HG03565 (cell line): ENCODE results near the gene FBXO41.

ENCODE experiments used
- ATAC-seq: cut with Tn5 transposase; IDR thresholded peaks from one replicate; pipeline ENCODE4 v1.9.1; 2021; ENCODE audit warnings: mild to moderate bottlenecking, moderate library complexity; ENCODE audit not compliant: unreplicated experiment

Gene FBXO41

DNA sequence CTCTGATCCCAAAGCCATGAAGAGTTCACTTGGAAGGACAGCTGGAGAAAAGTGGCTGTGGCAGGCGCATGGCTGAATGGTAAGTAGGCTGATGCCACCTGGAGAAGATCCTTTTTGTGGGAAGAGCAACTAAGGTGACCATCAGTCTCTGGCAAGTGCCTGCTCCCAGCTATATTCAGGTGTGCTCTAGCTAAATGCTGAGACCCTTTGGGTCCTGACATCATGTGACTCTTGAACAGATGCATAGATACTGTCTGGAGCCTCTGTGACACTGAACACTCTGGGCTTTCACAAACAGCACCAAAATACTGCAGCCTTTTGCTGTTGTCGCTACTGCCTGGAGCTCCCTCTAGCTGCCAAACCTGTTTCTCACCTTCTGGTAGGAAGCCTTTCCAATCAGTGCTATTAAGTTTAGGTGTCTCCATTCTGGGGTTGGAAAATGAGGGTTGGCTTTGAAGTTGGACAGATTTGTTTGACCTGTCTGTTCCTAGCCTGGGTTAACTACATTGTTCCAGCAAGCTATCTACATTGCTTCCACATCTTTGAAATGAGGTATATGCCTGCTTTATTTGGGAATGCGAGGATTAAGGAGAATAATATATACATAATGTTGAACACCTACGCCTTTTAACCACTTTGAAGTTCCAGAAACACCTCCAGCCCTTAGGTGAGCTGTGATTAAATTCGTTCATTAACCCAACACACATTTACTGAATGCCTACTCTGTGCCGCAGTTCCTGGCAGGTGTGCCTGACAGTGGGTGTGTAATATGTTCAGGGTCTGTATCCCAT is 6.0 kb upstream of the FBXO41 start:
- ATAC-seq = no peak

GRCh38 chr2:73289304-73289703 is 5.0 kb upstream of the FBXO41 start:
- no peak for ATAC-seq

DNA sequence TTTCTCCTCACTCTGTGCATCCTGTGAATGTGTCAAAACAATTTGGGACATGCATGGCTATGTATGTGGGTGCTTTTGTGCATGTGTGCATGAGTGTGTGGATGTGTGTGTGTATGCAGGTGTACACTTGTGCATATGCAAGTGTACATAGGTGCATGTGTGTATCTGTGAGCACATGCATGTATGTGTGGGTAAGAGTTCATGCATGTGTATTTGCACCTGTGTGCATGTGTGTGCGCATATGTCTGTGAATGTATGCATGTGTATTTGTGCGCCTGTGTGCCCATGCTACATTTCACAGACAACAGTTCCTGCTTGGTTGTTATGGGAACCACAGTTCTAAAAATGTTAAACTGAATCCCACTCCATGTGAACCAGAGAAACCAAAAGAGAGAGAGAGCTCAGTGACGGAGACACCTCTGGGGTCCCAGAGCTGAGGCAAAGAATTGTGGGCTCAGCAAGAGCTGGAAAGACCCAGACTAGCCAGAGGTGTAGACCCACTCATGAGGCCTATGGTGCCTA is 1.9 kb upstream of the FBXO41 start:
- no peak for ATAC-seq

GRCh38 chr2:73285159-73285739 is 971 bp upstream of the FBXO41 start:
- ATAC-seq = peak; percentile 64

- ATAC-seq = no peak
Observed at GRCh38 chr2:73283545-73284295, 558 bp downstream of the FBXO41 start.

GRCh38 chr2:73282924-73283544 is 1.2 kb downstream of the FBXO41 start:
- ATAC-seq = no peak

DNA sequence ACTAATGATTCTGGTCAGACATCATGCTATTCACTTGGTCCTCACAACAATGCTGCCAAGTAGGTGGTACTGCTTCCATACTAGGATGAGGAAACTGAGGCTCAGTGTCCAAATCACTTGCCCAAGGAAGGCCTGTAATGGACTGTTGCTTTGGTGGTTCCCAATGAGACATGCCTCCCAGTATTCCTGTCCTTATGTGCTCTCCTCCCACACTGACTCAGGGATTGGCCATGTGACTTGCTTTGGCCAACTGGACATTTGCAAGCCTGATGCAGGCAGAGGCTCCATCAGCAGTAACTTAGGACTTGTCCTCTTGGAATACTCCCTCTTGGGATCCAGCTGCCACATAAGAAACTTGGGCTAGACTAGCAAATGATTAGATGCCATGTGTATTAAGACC is 3.0 kb downstream of the FBXO41 start:
- no peak for ATAC-seq

GRCh38 chr2:73279852-73280251 is 4.4 kb downstream of the FBXO41 start:
- ATAC-seq = no peak

DNA sequence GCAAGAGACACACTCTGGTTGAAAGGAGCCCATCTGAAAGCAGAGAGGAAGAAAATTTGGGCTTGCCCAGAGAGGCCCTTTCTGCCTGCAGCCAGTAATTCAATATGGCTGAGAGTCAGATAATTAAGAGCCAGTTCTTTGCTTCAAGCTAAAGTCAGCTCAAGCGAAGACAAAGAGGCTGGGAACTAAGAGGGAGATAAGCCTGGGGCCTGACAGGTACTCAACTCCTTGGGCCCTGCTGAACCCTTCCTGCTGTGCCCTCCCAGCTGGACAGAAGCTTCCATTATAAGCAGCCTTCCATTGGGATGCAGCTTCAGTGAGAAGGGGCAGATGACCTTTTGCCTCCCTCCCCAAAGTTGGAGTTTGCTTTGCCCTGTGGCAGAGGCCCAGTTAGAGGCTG is 12.0 kb downstream of the FBXO41 start:
- ATAC-seq = no peak

GRCh38 chr2:73269686-73270465 is 14.4 kb downstream of the FBXO41 start:
- no peak for ATAC-seq

DNA sequence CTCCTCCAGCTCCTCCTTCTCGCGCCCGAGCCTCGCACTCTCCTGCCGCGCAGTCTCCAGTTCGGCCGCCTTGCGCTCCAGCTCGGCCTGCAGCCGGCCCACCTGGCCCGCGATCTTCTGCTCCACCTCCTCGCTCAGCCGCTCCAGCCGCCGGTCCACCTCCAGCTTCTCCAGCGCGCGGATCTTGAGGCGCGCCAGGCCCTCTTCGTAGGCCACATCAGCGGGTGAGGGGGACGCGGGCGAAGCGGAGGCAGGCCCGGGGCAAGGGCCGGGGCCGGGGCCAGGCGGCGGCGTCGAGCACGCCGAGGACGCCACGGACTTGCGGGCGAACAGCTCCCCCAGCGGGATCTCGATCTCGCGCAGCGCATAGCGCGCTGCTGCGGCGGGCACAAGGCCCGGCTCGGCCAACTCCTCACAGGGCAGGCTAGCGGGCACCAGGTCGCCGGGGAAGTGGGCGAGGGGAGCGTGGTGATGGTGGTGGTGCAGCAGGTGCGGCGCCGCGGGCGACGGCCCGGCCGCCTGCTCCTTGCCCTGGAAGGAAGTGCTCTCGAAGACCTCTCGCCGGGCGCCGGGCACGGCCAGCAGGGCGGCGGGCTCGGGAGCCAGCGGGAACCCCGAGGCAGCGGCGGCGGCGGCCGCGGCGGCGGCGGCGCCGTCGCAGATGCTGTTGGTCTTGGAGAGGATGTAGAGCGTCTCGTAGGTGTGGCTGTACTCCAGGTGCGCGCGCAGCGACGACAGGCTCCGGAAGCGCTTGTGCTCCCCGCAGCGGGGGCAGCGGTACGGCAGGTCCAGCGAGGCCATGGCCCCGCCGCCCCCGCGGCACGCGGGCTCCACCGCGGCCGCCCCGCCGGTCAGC is 15.2 kb downstream of the FBXO41 start:
- peak; percentile 75 for ATAC-seq

- no peak for ATAC-seq
Observed at GRCh38 chr2:73268366-73268829, 15.9 kb downstream of the FBXO41 start.

- no peak for ATAC-seq
Observed at GRCh38 chr2:73267008-73267407, 17.3 kb downstream of the FBXO41 start.

DNA sequence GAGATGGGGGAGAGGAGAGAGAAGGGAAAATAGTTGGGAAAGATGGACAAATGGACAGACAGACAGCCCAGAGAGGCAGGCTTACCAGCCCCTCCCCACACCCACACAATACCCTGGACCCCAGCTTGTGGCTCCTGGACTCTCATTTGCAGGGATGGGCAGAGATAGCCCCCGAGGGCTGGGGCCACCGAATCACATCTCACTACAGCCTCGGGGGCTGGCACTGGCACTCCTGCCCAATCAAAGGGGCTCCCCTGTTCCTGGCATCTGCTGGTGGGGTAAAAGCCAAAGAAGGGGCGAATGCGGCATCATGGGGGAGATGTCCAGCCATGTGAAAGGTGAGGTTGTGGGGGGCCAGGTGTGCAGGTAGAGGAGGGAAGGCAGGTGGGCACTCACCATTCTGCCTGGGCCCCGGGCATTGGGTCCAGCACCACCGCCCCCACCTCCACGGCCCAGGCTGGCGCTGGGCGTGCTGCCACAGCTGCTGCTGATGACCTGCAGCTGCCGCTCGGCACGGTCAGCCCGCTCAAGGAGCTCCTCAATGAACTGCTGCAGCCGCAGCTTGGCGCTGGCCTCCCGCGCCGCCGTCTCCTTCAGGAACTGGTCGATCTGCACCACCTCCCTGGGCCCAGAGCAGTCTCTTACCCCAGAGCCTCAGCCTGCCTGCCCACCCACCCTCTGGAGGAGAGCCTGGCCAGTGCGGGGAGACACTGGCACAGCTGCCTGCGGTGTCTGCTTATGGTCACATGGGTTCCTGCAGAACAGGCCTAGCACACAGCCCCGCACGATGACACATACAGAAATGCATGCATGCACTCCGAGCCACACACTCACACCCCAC is 18.0 kb downstream of the FBXO41 start:
- ATAC-seq = no peak

- ATAC-seq = no peak
Observed at GRCh38 chr2:73265298-73266060, 18.8 kb downstream of the FBXO41 start.

DNA sequence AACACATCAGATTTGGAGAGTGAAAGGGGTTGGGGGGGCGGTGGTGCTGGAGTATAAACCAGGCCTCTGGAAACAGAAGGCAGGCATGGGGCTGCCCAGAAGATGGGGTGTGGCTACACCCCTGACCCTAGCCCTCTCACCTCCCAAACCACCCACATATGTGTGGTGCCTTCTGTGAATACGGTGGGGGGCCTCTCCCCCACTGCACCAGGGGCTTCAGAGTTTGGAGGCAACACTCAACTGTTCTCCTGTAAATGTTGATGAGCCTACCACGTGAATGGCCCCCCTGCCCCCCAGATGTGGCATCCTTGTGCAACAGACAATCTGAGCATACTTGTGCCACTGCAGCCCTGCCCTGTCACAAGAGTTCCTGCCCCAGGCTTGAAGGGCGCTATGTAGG is 19.5 kb downstream of the FBXO41 start:
- ATAC-seq = no peak

DNA sequence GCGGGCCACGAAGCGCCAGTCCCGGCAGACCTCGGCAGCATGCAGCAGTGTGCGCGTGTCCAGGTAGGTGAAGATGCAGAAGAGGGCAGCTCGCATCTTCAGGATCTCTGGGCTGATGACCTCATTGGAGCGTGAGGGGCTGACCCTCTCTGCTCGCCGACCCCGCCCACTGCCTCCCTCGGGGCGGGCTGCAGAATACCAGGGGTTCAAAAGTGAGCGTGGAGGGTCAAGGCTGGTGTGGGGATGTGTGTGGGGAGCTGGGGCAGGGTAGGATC is 20.0 kb downstream of the FBXO41 start:
- ATAC-seq = no peak
